GM12892 (cell line): ENCODE measurements around the gene ITK.

ENCODE experiments used
- DNase-seq: peaks from one replicate; pipeline ENCODE4 v3.0.0; 2011; ENCODE audit not compliant: insufficient read length
- FAIRE-seq: peaks from 2 replicates; lab custom pipeline; 2011; peaks lifted over from hg19 to GRCh38; lab: Jason Lieb, UNC
- POLR2A ChIP-seq: IDR thresholded peaks from 2 replicates; pipeline ENCODE4 v1.6.1; 2011; ENCODE audit warnings: low read depth, low read length, control low read depth
- POLR2AphosphoS5 ChIP-seq: IDR thresholded peaks from 2 replicates; pipeline ENCODE4 v1.6.1; 2011; ENCODE audit warnings: low read depth, low read length, control low read depth
- TAF1 ChIP-seq: IDR thresholded peaks from 2 replicates; pipeline ENCODE4 v1.6.1; 2011; ENCODE audit warnings: low read depth, mild to moderate bottlenecking, control low read depth, low read length, borderline replicate concordance

The ITK gene

GRCh38 chr5:157245476-157245875 lies 64.8 kb downstream of the ITK start:
- no peak for FAIRE-seq
- DNase-seq = no peak

GRCh38 chr5:157245886-157246285 lies 65.2 kb downstream of the ITK start:
- FAIRE-seq (no peak), DNase-seq (no peak)
- no peak for TF ChIP-seq TAF1
- TF ChIP-seq POLR2A = no peak
- no peak for TF ChIP-seq POLR2AphosphoS5

More at GRCh38 chr5:157245476-157245875, 64.8 kb downstream of the ITK start:
- no peak for TF ChIP-seq POLR2AphosphoS5
- no peak for TF ChIP-seq TAF1
- no peak for TF ChIP-seq POLR2A

GRCh38 chr5:157247267-157247666 lies 66.6 kb downstream of the ITK start:
- FAIRE-seq (no peak), DNase-seq (no peak)
- no peak for TF ChIP-seq POLR2A
- no peak for TF ChIP-seq POLR2AphosphoS5
- TF ChIP-seq TAF1 = no peak

- TF ChIP-seq TAF1 (no peak), POLR2AphosphoS5 (no peak)
- DNase-seq = no peak
- FAIRE-seq = no peak
These were observed 68.3 kb downstream of the ITK start for GRCh38 chr5:157248821-157249470.

GRCh38 chr5:157252711-157253465 lies 72.2 kb downstream of the ITK start:
- no peak for TF ChIP-seq TAF1
- TF ChIP-seq POLR2A = no peak
- no peak for TF ChIP-seq POLR2AphosphoS5
- DNase-seq (no peak), FAIRE-seq (peak; percentile 98)

GRCh38 chr5:157253547-157253946 lies 72.9 kb downstream of the ITK start:
- no peak for FAIRE-seq
- no peak for DNase-seq
- TF ChIP-seq POLR2A (no peak), POLR2AphosphoS5 (no peak), TAF1 (no peak)

GRCh38 chr5:157258450-157258849 lies 77.8 kb downstream of the ITK start:
- FAIRE-seq (no peak), DNase-seq (no peak)
- TF ChIP-seq POLR2AphosphoS5 = no peak
- TF ChIP-seq TAF1 = no peak
- TF ChIP-seq POLR2A = no peak

GRCh38 chr5:157259699-157260098 lies 79.1 kb downstream of the ITK start:
- FAIRE-seq (no peak), DNase-seq (no peak)
- no peak for TF ChIP-seq POLR2A
- no peak for TF ChIP-seq TAF1
- TF ChIP-seq POLR2AphosphoS5 = no peak

GRCh38 chr5:157263496-157264090 lies 83.0 kb downstream of the ITK start:
- DNase-seq = no peak
- no peak for TF ChIP-seq POLR2AphosphoS5
- no peak for TF ChIP-seq TAF1
- TF ChIP-seq POLR2A = no peak

GRCh38 chr5:157265714-157266285 lies 85.2 kb downstream of the ITK start, which contains the start of gene CYFIP2:
Gene CYFIP2, plus strand, starts transcription at chr5:157266123. Its CDS starts 19,239 bp downstream, at chr5:157285362.
- peak; percentile 84 for DNase-seq
- peak; percentile 95 for FAIRE-seq
- TF ChIP-seq POLR2A (peak; percentile 58; the same call in 1 of the 2 replicates), TAF1 (no peak), POLR2AphosphoS5 (0 out of 2 replicates have a peak, but pooled peaks have one; percentile 19)

More at GRCh38 chr5:157263496-157264090, 83.0 kb downstream of the ITK start:
- FAIRE-seq = no peak
